OCI-LY3 (cell line): ENCODE results near the gene MAPT.
"Not testable (repeated sequence)": the region's sequence is repeated elsewhere in the genome, so short reads cannot be mapped to it uniquely, and the experiment has no call there.

Experiments used
- H2AFZ ChIP-seq: fragments of 200-600, 300-600 bp; shearing (Covaris generic); 2 replicates; pipeline ENCODE4 v1.6.0; 2014; ENCODE audit warnings: antibody characterized with exemption, low read depth, low read length
- H3K27ac ChIP-seq: fragments of 200-600, 300-600 bp; sonication (generic); 2 replicates; pipeline ENCODE4 v1.5.1; 2014; ENCODE audit warnings: mild to moderate bottlenecking, low read length, moderate library complexity, mixed read lengths
- H3K27me3 ChIP-seq: fragments of 200-600, 300-600 bp; sonication (generic); 2 replicates; pipeline ENCODE4 v1.6.1; 2014; ENCODE audit warnings: low read depth, low read length, mixed read lengths
- H3K36me3 ChIP-seq: fragments of 200-600, 300-600 bp; sonication (generic); replicated peaks from 2 replicates; pipeline ENCODE3; 2014; ENCODE audit warnings: low read depth, low read length, mixed read lengths
- H3K4me1 ChIP-seq: fragments of 300-600, 200-600 bp; sonication (generic); 2 replicates; pipeline ENCODE4 v1.6.1; 2014; ENCODE audit warnings: low read length, mixed read lengths
- H3K4me2 ChIP-seq: fragments of 200-600, 300-600 bp; sonication (generic); 2 replicates; pipeline ENCODE4 v1.6.1; 2014; ENCODE audit warnings: low read length, mixed read lengths
- H3K4me3 ChIP-seq: fragments of 300-600, 200-600 bp; sonication (generic); 2 replicates; pipeline ENCODE4 v1.5.1; 2014; ENCODE audit warnings: antibody characterized with exemption, mild to moderate bottlenecking, low read length, moderate library complexity
- H3K79me2 ChIP-seq: fragments of 300-600, 200-600 bp; shearing (Covaris generic); 2 replicates; pipeline ENCODE4 v1.6.1; 2014; ENCODE audit warnings: mild to moderate bottlenecking, low read length, mixed read lengths
- H3K9ac ChIP-seq: fragments of 300-600, 200-600 bp; shearing (Covaris generic); 2 replicates; pipeline ENCODE4 v1.6.0; 2014; ENCODE audit warnings: mild to moderate bottlenecking, low read length, moderate library complexity
- H3K9me3 ChIP-seq: fragments of 200-600, 300-600 bp; shearing (Covaris generic); 2 replicates; pipeline ENCODE4 v1.6.1; 2014; ENCODE audit warnings: low read length, mixed read lengths; ENCODE audit not compliant: insufficient read depth
- H4K20me1 ChIP-seq: fragments of 200-600, 300-600 bp; sonication (generic); 2 replicates; pipeline ENCODE4 v1.6.1; 2016; ENCODE audit warnings: low read length, mixed read lengths; ENCODE audit not compliant: insufficient read depth
- EZH2phosphoT487 ChIP-seq: fragments of 200-600 bp; shearing (Covaris generic); IDR thresholded peaks from 2 replicates; pipeline ENCODE4 v1.6.1; 2018; ENCODE audit warnings: antibody characterized with exemption, mixed run types, low read depth
- TF ChIP-seq, protein P1 (sequence below): fragments of 200-600, 300-600 bp; sonication (generic); IDR thresholded peaks from 2 replicates; pipeline ENCODE4 v1.5.1; 2014; ENCODE audit warnings: antibody characterized with exemption, low read length, low read depth

Gene MAPT

DNA sequence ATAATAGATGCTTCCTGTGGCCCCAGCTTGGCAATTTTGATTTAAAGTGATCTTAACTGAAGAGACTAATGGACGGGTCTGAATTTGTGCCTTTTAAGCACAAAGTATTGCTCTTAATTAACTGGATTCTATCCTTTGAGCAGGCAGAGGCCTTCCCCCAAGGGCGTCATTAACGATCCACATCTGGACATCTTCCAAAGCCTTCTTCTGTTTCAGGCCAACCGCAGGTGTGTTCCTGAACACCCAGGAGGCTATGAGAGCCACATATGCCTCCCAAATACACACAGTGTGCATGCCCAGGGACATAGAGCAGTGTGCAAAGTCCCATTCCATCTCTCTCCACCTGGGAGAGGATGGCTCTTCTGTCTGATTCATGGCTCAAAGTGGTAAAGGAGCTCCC, 42.3 kb downstream of the MAPT start:
- Histone ChIP-seq H3K79me2 (no peaks in the 10 kb centered on the region), H3K27me3 (peaks cover 14% of the 10 kb centered on the region), H3K9ac (no peak overlapping the region), H3K4me3 (no peak overlapping the region), H3K4me2 (no peak overlapping the region), H3K27ac (no peak overlapping the region), H3K9me3 (no peaks in the 10 kb centered on the region), H3K4me1 (no peaks in the 10 kb centered on the region), H2AFZ (no peak overlapping the region), H3K36me3 (no peaks in the 10 kb centered on the region), H4K20me1 (no peaks in the 10 kb centered on the region)
- TF ChIP-seq EZH2phosphoT487, result no peak
- TF ChIP-seq, protein P1, sequence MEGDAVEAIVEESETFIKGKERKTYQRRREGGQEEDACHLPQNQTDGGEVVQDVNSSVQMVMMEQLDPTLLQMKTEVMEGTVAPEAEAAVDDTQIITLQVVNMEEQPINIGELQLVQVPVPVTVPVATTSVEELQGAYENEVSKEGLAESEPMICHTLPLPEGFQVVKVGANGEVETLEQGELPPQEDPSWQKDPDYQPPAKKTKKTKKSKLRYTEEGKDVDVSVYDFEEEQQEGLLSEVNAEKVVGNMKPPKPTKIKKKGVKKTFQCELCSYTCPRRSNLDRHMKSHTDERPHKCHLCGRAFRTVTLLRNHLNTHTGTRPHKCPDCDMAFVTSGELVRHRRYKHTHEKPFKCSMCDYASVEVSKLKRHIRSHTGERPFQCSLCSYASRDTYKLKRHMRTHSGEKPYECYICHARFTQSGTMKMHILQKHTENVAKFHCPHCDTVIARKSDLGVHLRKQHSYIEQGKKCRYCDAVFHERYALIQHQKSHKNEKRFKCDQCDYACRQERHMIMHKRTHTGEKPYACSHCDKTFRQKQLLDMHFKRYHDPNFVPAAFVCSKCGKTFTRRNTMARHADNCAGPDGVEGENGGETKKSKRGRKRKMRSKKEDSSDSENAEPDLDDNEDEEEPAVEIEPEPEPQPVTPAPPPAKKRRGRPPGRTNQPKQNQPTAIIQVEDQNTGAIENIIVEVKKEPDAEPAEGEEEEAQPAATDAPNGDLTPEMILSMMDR, result no peak

DNA sequence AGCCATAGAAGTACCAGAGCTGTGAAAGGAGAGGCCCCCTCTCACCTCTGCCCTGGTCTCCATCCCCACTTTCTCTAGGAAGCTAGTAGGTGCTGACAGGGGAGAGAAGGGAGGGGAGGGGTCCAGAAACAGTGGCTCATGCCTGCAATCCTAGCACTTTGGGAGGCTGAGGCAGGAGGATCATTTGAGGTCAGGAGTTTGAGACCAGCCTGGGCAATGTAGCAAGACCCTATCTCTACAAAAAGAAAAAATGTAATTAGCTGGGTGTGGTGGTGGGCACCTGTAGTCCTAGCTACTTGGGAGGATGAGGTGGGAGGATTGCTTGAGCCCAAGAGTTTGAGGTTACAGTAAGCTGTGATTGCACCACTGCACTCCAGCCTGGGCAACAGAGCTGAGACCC, 42.8 kb downstream of the MAPT start:
- H3K9ac ChIP-seq, H2AFZ ChIP-seq, H3K27ac ChIP-seq, H3K36me3 ChIP-seq, H3K4me3 ChIP-seq, H3K4me1 ChIP-seq, H4K20me1 ChIP-seq, H3K4me2 ChIP-seq, H3K9me3 ChIP-seq, H3K79me2 ChIP-seq: not testable (repeated sequence)
- H3K27me3 ChIP-seq, result peaks cover 18% of the 10 kb centered on the region

DNA sequence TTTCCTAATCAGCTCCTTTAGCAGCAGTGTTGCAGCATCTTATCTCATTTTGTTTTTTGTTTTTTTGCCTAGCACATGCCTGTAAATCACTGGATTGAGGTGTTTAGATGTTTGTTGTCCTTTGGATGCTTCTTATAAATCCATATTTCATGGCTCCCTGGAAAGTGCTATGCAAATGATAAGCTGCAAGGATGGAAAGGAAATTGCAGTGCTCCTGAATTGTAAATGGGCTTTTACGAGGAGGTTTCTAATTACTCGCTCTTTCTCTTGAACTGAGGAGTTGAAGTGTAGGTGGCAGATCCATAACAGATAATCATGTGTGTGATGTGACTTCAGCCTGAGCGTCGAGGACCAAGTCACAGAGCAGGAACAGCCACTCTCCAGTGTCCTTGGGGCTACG, 45.0 kb downstream of the MAPT start:
- no peaks in the 10 kb centered on the region for H3K79me2 ChIP-seq
- no peak overlapping the region for H2AFZ ChIP-seq
- H3K27ac ChIP-seq, result no peak overlapping the region
- peaks cover 29% of the 10 kb centered on the region for H3K27me3 ChIP-seq
- H3K4me3 ChIP-seq, result no peak overlapping the region
- H4K20me1 ChIP-seq, result no peaks in the 10 kb centered on the region
- H3K4me1 ChIP-seq, result no peaks in the 10 kb centered on the region
- no peak overlapping the region for H3K4me2 ChIP-seq
- H3K9ac ChIP-seq, result no peak overlapping the region
- no peaks in the 10 kb centered on the region for H3K9me3 ChIP-seq
- no peaks in the 10 kb centered on the region for H3K36me3 ChIP-seq
- no peak for TF ChIP-seq EZH2phosphoT487
- TF ChIP-seq, protein P1, result no peak

GRCh38 chr17:45940293-45940692, 45.9 kb downstream of the MAPT start:
- no peaks in the 10 kb centered on the region for H3K79me2 ChIP-seq
- H3K9me3 ChIP-seq, result no peaks in the 10 kb centered on the region
- no peak overlapping the region for H2AFZ ChIP-seq
- no peak for TF ChIP-seq EZH2phosphoT487
- TF ChIP-seq, protein P1, result no peak
- no peaks in the 10 kb centered on the region for H4K20me1 ChIP-seq
- no peak overlapping the region for H3K4me3 ChIP-seq
- no peak overlapping the region for H3K4me2 ChIP-seq
- no peaks in the 10 kb centered on the region for H3K36me3 ChIP-seq
- no peak overlapping the region for H3K27ac ChIP-seq
- peaks cover 29% of the 10 kb centered on the region for H3K27me3 ChIP-seq
- H3K9ac ChIP-seq, result no peak overlapping the region
- H3K4me1 ChIP-seq, result no peaks in the 10 kb centered on the region

GRCh38 chr17:45940826-45941225, 46.5 kb downstream of the MAPT start:
- Histone ChIP-seq H3K4me2 (no peak overlapping the region), H3K27me3 (peaks cover 29% of the 10 kb centered on the region), H2AFZ (no peak overlapping the region), H3K4me3 (no peak overlapping the region), H4K20me1 (no peaks in the 10 kb centered on the region), H3K27ac (no peak overlapping the region), H3K79me2 (no peaks in the 10 kb centered on the region), H3K4me1 (no peaks in the 10 kb centered on the region), H3K9me3 (no peaks in the 10 kb centered on the region), H3K9ac (no peak overlapping the region), H3K36me3 (no peaks in the 10 kb centered on the region)
- TF ChIP-seq, protein P1, result no peak
- no peak for TF ChIP-seq EZH2phosphoT487
